AG09309 (cell line): ENCODE measurements around the gene SYNCRIP.

Experiments
- DNase-seq: peaks from one replicate; pipeline ENCODE4 v3.0.0-alpha.2; 2010; ENCODE audit warnings: low read depth
- H3K4me3 ChIP-seq: 2 replicates; pipeline ENCODE4 v1.5.1; 2011; ENCODE audit warnings: mild to moderate bottlenecking, low read depth, low read length, moderate library complexity; ENCODE audit not compliant: control insufficient read depth
- TF ChIP-seq, protein P1 (sequence below): IDR thresholded peaks from 2 replicates; pipeline ENCODE4 v1.5.1; 2011; ENCODE audit warnings: mild to moderate bottlenecking, low read depth, low read length, inconsistent platforms; ENCODE audit not compliant: insufficient read depth, control insufficient read depth; ENCODE audit errors: missing control alignments

SYNCRIP gene

DNA sequence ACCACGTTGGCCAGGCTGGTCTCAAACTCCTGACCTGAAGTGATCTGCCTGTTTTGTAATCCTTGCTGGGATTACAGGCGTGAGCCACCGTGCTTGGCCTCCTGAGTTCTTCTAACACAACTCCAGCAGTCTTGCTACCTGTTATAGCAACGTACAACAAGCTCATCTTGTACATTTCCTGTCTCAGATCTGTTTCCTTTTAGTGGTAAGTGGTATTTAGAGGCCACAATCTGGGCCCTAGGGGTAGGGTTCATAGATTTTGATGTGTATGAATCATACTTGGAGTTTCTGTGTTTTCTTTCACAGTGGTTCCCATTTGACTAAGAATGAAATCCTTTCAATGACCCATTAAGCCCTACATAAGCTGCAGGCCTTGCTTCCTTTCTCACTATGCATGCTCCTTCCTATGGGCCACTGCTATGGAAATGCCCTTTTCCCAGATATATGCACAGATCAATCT is 27.1 kb upstream of the SYNCRIP start:
- DNase-seq: no peak

DNA sequence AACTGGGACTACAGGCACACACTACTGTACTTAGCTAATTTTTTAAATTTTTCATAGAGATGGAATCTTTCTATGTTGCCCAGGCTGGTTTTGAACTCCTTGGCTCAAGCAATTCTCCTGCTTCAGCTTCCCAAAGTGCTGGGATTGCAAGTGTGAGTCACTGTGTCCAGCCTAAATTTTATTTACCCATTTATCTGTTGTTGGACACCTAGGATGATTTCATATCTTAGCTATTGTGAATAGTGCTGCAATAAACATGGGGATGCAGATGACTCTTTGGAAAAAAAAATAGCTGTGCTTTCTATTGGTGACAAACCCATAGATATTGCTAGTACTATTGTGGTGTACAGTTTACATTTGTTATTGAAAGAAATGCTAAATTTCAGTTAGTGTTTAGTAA is 19.6 kb upstream of the SYNCRIP start:
- TF ChIP-seq, protein P1, sequence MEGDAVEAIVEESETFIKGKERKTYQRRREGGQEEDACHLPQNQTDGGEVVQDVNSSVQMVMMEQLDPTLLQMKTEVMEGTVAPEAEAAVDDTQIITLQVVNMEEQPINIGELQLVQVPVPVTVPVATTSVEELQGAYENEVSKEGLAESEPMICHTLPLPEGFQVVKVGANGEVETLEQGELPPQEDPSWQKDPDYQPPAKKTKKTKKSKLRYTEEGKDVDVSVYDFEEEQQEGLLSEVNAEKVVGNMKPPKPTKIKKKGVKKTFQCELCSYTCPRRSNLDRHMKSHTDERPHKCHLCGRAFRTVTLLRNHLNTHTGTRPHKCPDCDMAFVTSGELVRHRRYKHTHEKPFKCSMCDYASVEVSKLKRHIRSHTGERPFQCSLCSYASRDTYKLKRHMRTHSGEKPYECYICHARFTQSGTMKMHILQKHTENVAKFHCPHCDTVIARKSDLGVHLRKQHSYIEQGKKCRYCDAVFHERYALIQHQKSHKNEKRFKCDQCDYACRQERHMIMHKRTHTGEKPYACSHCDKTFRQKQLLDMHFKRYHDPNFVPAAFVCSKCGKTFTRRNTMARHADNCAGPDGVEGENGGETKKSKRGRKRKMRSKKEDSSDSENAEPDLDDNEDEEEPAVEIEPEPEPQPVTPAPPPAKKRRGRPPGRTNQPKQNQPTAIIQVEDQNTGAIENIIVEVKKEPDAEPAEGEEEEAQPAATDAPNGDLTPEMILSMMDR: no peak
- no peak for DNase-seq
- H3K4me3 ChIP-seq: no peak overlapping the region

More for the DNA sequence above, 27.1 kb upstream of the SYNCRIP start:
- no peak overlapping the region for H3K4me3 ChIP-seq
- TF ChIP-seq, protein P1: no peak

DNA sequence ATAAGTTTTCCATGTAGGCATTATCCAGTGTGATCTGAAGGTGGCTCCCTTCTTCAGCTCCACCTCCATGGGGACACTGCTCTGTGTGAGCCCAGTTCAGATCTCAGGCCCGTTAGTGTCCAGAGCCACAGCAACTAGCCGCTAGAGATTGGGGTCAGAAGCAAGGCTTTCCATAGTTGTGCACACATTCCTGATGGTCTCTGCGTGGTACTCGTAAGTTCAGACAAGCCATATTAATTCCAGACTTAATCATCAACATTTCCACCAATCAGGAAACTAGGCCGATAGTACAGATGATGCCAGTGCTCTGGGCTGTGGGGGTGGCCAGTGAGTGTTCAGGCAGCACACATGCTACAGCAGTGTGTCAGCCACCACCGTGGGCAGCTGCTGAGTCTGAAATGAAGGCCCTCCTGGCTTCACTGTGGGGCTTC is 17.5 kb upstream of the SYNCRIP start:
- DNase-seq: peak; percentile 88
- H3K4me3 ChIP-seq: peak overlapping the region; percentile 4; the same call in 1 of the 2 replicates
- TF ChIP-seq, protein P1: peak; percentile 39

DNA sequence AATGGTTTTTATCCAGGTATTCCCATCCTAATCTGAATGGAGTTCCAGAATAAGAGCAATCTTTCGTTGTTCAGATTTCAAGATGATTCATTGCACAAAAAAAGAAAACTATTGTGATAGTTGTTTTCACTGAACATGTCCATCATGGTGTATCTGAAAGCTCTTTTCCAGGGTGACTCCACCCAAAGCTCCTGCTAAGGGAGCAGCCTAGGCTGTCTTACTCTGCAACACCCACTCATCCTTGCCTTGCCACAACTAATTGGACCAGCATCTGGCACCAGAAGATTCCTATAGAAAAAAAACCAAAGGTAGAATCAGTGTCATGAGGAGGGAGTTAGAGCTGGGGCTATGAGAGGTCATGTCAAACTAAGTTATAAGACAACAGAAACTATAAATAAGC is 7.9 kb upstream of the SYNCRIP start:
- DNase-seq: no peak
- H3K4me3 ChIP-seq: no peak overlapping the region
- TF ChIP-seq, protein P1: no peak

DNA sequence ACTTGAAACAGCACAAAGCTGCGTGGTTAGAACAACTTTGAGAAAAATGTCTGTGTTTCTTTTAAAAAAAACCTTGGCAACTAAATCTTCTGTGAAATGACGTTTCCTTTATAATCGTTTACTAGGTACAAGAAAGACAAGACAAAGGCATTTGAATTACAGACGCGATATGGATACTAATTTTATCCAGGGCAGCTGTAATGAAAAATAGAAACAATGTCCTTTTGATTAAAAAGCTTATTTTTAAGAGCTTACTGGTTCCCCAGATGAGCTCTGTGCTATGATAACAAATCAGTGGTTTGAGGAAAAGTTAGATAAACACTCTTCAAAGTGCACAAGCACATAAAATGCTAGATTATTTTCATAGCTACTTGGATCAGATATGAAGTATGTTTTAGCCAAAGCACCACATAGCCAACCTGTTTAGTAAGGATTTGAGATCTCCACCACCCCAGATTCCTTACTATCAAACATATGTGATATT is 1.6 kb upstream of the SYNCRIP start:
- H3K4me3 ChIP-seq: peak overlapping the region; percentile 73
- no peak for DNase-seq
- TF ChIP-seq, protein P1: no peak

DNA sequence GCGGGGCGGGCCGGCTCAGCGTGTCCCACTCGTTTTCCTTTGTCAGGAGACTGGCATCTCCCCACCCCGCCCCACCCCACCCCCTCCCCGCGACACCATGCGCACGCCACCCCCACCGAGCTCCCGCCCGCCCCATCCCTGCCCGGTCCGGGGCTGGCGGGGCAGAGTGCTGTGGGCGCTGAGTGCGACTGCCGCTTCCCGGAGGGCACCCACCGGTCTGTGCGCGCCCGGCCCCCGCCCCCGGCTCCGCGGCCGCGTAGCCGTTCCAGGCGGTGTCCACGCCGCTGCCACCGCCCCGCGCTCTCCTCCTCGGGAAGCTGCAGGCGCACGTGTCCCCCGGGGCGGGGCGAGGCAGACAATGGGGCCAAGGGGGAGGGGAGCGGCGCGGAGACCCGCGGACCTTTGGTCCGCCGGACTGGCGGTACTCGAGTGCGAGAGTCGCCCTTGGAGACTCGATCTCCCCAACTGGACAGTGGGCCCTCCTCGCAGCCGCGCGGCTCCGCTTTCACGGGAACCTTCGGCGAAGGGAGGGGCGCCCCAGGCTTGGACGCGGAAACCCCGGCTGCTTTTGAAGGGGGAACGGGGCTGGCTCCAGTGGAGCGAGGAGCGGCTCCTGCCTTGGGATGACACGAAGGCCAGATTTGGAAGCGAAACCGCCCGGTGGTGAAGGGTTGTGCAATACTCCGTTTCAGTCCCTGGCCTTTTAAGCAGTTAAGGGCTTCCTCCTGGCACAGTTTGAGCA is 1.0 kb upstream of the SYNCRIP start:
- TF ChIP-seq, protein P1: no peak
- H3K4me3 ChIP-seq: peak overlapping the region; percentile 73
- peak; percentile 92 for DNase-seq
